ENCODE results near the gene SURF1. TPM values are rescaled to one million over a fixed set of nuclear protein-coding genes. Genes with fewer than 3 reads are reported as not detected.

Gene SURF1
- total and polyA plus RNA-seq, 9 of the 15 experiments (the other 6 are each of a cell fraction or from before 2014, with no cell fraction given) = 16.1 to 31.3 (median 20.9) TPM

DNA sequence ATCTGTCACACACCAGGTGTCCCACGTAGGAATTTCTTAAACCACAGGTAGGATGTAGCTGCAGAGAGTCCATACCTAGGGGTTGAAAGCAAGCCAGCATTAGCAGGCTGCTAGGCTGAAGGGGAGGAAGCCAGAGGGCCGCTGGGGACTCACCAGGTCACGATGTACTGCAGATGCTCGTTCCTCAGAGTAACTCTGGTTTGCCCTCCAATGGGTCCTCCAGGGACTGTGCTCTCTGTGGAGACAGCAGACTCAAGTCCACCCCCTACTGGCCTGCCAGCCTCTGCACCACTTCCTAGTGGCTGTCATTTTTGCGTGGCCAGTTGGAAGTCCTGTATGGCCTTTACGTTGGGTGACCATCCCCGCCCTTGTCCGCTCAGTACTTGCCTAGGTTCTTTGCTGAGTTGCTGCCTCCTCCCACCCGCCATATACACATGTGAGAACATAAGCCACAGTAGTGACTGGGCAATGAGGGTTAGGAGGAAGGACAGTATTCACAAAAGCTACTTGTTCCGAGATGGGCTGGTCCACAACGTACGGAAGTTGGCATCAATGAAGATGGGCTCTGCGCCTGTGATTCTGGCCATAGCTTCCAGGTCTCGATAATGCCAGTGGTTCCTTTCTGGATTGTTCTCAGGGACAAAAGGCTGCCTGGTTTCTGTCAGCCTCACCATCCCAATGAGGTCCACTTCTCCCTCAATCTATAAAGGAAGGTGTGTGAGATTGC lies 4.2 kb downstream of the SURF1 start (continued):
- TF ChIP-seq, protein P1, sequence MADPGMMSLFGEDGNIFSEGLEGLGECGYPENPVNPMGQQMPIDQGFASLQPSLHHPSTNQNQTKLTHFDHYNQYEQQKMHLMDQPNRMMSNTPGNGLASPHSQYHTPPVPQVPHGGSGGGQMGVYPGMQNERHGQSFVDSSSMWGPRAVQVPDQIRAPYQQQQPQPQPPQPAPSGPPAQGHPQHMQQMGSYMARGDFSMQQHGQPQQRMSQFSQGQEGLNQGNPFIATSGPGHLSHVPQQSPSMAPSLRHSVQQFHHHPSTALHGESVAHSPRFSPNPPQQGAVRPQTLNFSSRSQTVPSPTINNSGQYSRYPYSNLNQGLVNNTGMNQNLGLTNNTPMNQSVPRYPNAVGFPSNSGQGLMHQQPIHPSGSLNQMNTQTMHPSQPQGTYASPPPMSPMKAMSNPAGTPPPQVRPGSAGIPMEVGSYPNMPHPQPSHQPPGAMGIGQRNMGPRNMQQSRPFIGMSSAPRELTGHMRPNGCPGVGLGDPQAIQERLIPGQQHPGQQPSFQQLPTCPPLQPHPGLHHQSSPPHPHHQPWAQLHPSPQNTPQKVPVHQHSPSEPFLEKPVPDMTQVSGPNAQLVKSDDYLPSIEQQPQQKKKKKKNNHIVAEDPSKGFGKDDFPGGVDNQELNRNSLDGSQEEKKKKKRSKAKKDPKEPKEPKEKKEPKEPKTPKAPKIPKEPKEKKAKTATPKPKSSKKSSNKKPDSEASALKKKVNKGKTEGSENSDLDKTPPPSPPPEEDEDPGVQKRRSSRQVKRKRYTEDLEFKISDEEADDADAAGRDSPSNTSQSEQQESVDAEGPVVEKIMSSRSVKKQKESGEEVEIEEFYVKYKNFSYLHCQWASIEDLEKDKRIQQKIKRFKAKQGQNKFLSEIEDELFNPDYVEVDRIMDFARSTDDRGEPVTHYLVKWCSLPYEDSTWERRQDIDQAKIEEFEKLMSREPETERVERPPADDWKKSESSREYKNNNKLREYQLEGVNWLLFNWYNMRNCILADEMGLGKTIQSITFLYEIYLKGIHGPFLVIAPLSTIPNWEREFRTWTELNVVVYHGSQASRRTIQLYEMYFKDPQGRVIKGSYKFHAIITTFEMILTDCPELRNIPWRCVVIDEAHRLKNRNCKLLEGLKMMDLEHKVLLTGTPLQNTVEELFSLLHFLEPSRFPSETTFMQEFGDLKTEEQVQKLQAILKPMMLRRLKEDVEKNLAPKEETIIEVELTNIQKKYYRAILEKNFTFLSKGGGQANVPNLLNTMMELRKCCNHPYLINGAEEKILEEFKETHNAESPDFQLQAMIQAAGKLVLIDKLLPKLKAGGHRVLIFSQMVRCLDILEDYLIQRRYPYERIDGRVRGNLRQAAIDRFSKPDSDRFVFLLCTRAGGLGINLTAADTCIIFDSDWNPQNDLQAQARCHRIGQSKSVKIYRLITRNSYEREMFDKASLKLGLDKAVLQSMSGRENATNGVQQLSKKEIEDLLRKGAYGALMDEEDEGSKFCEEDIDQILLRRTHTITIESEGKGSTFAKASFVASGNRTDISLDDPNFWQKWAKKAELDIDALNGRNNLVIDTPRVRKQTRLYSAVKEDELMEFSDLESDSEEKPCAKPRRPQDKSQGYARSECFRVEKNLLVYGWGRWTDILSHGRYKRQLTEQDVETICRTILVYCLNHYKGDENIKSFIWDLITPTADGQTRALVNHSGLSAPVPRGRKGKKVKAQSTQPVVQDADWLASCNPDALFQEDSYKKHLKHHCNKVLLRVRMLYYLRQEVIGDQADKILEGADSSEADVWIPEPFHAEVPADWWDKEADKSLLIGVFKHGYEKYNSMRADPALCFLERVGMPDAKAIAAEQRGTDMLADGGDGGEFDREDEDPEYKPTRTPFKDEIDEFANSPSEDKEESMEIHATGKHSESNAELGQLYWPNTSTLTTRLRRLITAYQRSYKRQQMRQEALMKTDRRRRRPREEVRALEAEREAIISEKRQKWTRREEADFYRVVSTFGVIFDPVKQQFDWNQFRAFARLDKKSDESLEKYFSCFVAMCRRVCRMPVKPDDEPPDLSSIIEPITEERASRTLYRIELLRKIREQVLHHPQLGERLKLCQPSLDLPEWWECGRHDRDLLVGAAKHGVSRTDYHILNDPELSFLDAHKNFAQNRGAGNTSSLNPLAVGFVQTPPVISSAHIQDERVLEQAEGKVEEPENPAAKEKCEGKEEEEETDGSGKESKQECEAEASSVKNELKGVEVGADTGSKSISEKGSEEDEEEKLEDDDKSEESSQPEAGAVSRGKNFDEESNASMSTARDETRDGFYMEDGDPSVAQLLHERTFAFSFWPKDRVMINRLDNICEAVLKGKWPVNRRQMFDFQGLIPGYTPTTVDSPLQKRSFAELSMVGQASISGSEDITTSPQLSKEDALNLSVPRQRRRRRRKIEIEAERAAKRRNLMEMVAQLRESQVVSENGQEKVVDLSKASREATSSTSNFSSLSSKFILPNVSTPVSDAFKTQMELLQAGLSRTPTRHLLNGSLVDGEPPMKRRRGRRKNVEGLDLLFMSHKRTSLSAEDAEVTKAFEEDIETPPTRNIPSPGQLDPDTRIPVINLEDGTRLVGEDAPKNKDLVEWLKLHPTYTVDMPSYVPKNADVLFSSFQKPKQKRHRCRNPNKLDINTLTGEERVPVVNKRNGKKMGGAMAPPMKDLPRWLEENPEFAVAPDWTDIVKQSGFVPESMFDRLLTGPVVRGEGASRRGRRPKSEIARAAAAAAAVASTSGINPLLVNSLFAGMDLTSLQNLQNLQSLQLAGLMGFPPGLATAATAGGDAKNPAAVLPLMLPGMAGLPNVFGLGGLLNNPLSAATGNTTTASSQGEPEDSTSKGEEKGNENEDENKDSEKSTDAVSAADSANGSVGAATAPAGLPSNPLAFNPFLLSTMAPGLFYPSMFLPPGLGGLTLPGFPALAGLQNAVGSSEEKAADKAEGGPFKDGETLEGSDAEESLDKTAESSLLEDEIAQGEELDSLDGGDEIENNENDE (IDR thresholded peaks at IDR 0.05; ENCODE audit: low read depth, low read length) = peak; percentile 67
- TF ChIP-seq NFE2L1 (tag; IDR thresholded peaks at IDR 0.05; ENCODE audit: borderline replicate concordance, low read depth) (no peak), CREB1 (IDR thresholded peaks at IDR 0.05) (peak; percentile 23; the same call in 1 of the 2 replicates), CREB1 (CRISPR knock-in tag; IDR thresholded peaks at IDR 0.05) (peak; percentile 37; the same call in 1 of the 2 replicates), BCOR (IDR thresholded peaks at IDR 0.05) (no peak), TARDBP (IDR thresholded peaks at IDR 0.05) (0 out of 2 replicates have a peak, but pooled peaks have one; percentile 15), HNRNPL (IDR thresholded peaks at IDR 0.05; ENCODE audit: low read depth, low read length) (no peak), ZNF551 (CRISPR knock-in tag; IDR thresholded peaks at IDR 0.05) (no peak), KAT7 (CRISPR knock-in tag; IDR thresholded peaks at IDR 0.05; ENCODE audit: borderline replicate concordance) (peak; percentile 63; the same call in 1 of the 2 replicates), E2F3 (CRISPR knock-in tag; IDR thresholded peaks at IDR 0.05) (no peak)
- TF ChIP-seq, protein P2, sequence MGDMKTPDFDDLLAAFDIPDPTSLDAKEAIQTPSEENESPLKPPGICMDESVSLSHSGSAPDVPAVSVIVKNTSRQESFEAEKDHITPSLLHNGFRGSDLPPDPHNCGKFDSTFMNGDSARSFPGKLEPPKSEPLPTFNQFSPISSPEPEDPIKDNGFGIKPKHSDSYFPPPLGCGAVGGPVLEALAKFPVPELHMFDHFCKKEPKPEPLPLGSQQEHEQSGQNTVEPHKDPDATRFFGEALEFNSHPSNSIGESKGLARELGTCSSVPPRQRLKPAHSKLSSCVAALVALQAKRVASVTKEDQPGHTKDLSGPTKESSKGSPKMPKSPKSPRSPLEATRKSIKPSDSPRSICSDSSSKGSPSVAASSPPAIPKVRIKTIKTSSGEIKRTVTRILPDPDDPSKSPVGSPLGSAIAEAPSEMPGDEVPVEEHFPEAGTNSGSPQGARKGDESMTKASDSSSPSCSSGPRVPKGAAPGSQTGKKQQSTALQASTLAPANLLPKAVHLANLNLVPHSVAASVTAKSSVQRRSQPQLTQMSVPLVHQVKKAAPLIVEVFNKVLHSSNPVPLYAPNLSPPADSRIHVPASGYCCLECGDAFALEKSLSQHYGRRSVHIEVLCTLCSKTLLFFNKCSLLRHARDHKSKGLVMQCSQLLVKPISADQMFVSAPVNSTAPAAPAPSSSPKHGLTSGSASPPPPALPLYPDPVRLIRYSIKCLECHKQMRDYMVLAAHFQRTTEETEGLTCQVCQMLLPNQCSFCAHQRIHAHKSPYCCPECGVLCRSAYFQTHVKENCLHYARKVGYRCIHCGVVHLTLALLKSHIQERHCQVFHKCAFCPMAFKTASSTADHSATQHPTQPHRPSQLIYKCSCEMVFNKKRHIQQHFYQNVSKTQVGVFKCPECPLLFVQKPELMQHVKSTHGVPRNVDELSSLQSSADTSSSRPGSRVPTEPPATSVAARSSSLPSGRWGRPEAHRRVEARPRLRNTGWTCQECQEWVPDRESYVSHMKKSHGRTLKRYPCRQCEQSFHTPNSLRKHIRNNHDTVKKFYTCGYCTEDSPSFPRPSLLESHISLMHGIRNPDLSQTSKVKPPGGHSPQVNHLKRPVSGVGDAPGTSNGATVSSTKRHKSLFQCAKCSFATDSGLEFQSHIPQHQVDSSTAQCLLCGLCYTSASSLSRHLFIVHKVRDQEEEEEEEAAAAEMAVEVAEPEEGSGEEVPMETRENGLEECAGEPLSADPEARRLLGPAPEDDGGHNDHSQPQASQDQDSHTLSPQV (IDR thresholded peaks at IDR 0.05) = 0 out of 2 replicates have a peak, but pooled peaks have one; percentile 54
